TTC549 (cell line): Measurements from ENCODE around the gene RASL12.
"Not testable (repeated sequence)": the region's sequence is repeated elsewhere in the genome, so short reads cannot be mapped to it uniquely, and the experiment has no call there.

Experiments used
- FAIRE-seq: peaks from 2 replicates; lab custom pipeline; 2012; peaks lifted over from hg19 to GRCh38; lab: Jason Lieb, UNC

RASL12 gene

GRCh38 chr15:65075607-65076395 is 8.0 kb upstream of the RASL12 start:
- not testable (repeated sequence) for FAIRE-seq

- not testable (repeated sequence) for FAIRE-seq
Observed at GRCh38 chr15:65074946-65075345, 7.2 kb upstream of the RASL12 start.

- no peak for FAIRE-seq
Observed at GRCh38 chr15:65072617-65073016, 4.8 kb upstream of the RASL12 start.

GRCh38 chr15:65072027-65072426 is 4.2 kb upstream of the RASL12 start:
- FAIRE-seq, result no peak

- FAIRE-seq, result no peak
Observed at GRCh38 chr15:65071381-65071811, 3.6 kb upstream of the RASL12 start.

- FAIRE-seq, result no peak
Observed at GRCh38 chr15:65069779-65070546, 2.2 kb upstream of the RASL12 start.

- no peak for FAIRE-seq
Observed at GRCh38 chr15:65069179-65069578, 1.4 kb upstream of the RASL12 start.

GRCh38 chr15:65068403-65068788 is 605 bp upstream of the RASL12 start:
- FAIRE-seq, result no peak

- no peak for FAIRE-seq
Observed at GRCh38 chr15:65067317-65067644, 510 bp downstream of the RASL12 start.

- no peak for FAIRE-seq
Observed at GRCh38 chr15:65066635-65067316, 1.0 kb downstream of the RASL12 start.

- no peak for FAIRE-seq
Observed at GRCh38 chr15:65066001-65066634, 1.7 kb downstream of the RASL12 start.

GRCh38 chr15:65062726-65063125 is 5.1 kb downstream of the RASL12 start:
- FAIRE-seq, result no peak

- FAIRE-seq, result no peak
Observed at GRCh38 chr15:65062061-65062460, 5.7 kb downstream of the RASL12 start.

- FAIRE-seq, result no peak
Observed at GRCh38 chr15:65060641-65061397, 7.0 kb downstream of the RASL12 start.

- FAIRE-seq, result no peak
Observed at GRCh38 chr15:65059931-65060596, 7.7 kb downstream of the RASL12 start.

GRCh38 chr15:65059369-65059750 is 8.4 kb downstream of the RASL12 start:
- no peak for FAIRE-seq

- no peak for FAIRE-seq
Observed at GRCh38 chr15:65058394-65059368, 9.1 kb downstream of the RASL12 start.

GRCh38 chr15:65057549-65057940 is 10.2 kb downstream of the RASL12 start:
- FAIRE-seq, result no peak

GRCh38 chr15:65056868-65057548 is 10.8 kb downstream of the RASL12 start:
- FAIRE-seq, result no peak

GRCh38 chr15:65056106-65056505 is 11.7 kb downstream of the RASL12 start:
- FAIRE-seq, result no peak
